Natural killer cell (primary cell): ENCODE results near the gene CDC20. TPM values are rescaled to one million over a fixed set of nuclear protein-coding genes. Genes with fewer than 3 reads are reported as not detected.

ENCODE experiments used
- ATAC-seq, 3 donors: fragments of 150-1000 bp in 2 of 3; fragments of 200-7000 bp in 1 of 3; cut with Tn5 transposase; 1 replicate in 1 of 3; 2 replicates in 2 of 3; pipeline ENCODE4 v1.10.0; 2021; ENCODE audit warnings: mild to moderate bottlenecking in 2 of 3, moderate library complexity in 2 of 3
- DNase-seq, 2 donors: peaks; one replicate each; pipeline versions ENCODE4 v3.0.0 to v3.0.0-alpha.2; 2013 to 2021; ENCODE audit warnings: mixed read lengths in 1 of 2
- H3K27ac ChIP-seq: one replicate; pipeline ENCODE4 v1.5.1; 2013; ENCODE audit warnings: mild to moderate bottlenecking, low read length
- H3K27me3 ChIP-seq: one replicate; pipeline ENCODE4 v1.6.1; 2013; ENCODE audit warnings: low read length; ENCODE audit not compliant: control insufficient read depth, insufficient read depth
- H3K36me3 ChIP-seq: one replicate; pipeline ENCODE4 v1.6.1; 2013; ENCODE audit warnings: low read length; ENCODE audit not compliant: control insufficient read depth, insufficient read depth
- H3K4me1 ChIP-seq: one replicate; pipeline ENCODE4 v1.6.1; 2013; ENCODE audit warnings: low read length; ENCODE audit not compliant: control insufficient read depth, insufficient read depth
- H3K4me3 ChIP-seq: one replicate; pipeline ENCODE4 v1.5.1; 2013; ENCODE audit warnings: low read length
- H3K9me3 ChIP-seq: one replicate; pipeline ENCODE4 v1.6.1; 2013; ENCODE audit warnings: low read length; ENCODE audit not compliant: control insufficient read depth, insufficient read depth
- H3K27ac Mint-ChIP-seq, 2 donors: one replicate each; pipeline ENCODE4 v1.8.0; 2022; ENCODE audit warnings: mild to moderate bottlenecking in 2 of 2, mixed read lengths in 2 of 2, moderate library complexity in 1 of 2
- H3K27me3 Mint-ChIP-seq, 2 donors: one replicate each; pipeline ENCODE4 v1.8.0; 2022; ENCODE audit warnings: low read depth in 2 of 2, mixed read lengths in 2 of 2
- H3K36me3 Mint-ChIP-seq: one replicate; pipeline ENCODE4 v1.8.0; 2022; ENCODE audit warnings: mixed read lengths
- H3K4me1 Mint-ChIP-seq, 2 donors: one replicate each; pipeline ENCODE4 v1.8.0; 2022; ENCODE audit warnings: mixed read lengths in 2 of 2
- H3K4me3 Mint-ChIP-seq: one replicate; pipeline ENCODE4 v1.8.0; 2022; ENCODE audit warnings: mild to moderate bottlenecking, moderate library complexity, mixed read lengths
- H3K9me3 Mint-ChIP-seq, 2 donors: one replicate each; pipeline ENCODE4 v1.8.0; 2022; ENCODE audit warnings: mixed read lengths in 2 of 2
- CTCF ChIP-seq: fragments of 200-600 bp; IDR thresholded peaks from one replicate; pipeline ENCODE4 v1.8.0; 2022; ENCODE audit warnings: antibody characterized with exemption
- WGBS: methylation state at CpG from one replicate; pipeline ENCODE4 v1.1.7; 2013; ENCODE audit warnings: missing lambda C conversion rate; ENCODE audit not compliant: insufficient coverage; 5-methylcytosine and 5-hydroxymethylcytosine counted together
- intact Hi-C: fragments of 100-400 bp; cut with micrococcal nuclease; formaldehyde crosslinking; loops from one replicate; pipeline ENCODE4 v1.14.2; 2022
- total RNA-seq, 4 donors: library from RNA; stranded (reverse); fragments of 120-200 nt in 1 of 4; gene quantifications; one replicate each; pipeline versions ENCODE4 v1.2.3 to v1.2.4, GENCODE V29; 2013 to 2022

Gene CDC20
- total RNA-seq, 3 donors from 2014 or later (not counting 1 experiment from before 2014, with no cell fraction given), result 0.50 to 2.4 (median 0.96) TPM

- no peaks in the 10 kb centered on the region for H3K27me3 ChIP-seq
- H3K4me3 Mint-ChIP-seq, result no peak overlapping the region
- peaks cover 0 to 6% of the 10 kb centered on the region in 2 donors for H3K4me1 Mint-ChIP-seq
- no peak overlapping the region for H3K27ac Mint-ChIP-seq
- no peak for TF ChIP-seq CTCF
- no peaks in the 10 kb centered on the region for H3K9me3 Mint-ChIP-seq
- H3K36me3 ChIP-seq, result peaks cover 2% of the 10 kb centered on the region
- H3K4me1 ChIP-seq, result no peaks in the 10 kb centered on the region
- no peak for ATAC-seq
- H3K27me3 Mint-ChIP-seq, result no peaks in the 10 kb centered on the region
- WGBS, result 95% methylated on average over 19 of the region's 19 CpGs
- H3K4me3 ChIP-seq, result no peak overlapping the region
- H3K27ac ChIP-seq, result no peak overlapping the region
- no peaks in the 10 kb centered on the region for H3K36me3 Mint-ChIP-seq
- intact Hi-C loops, result no loop called here
- H3K9me3 ChIP-seq, result no peaks in the 10 kb centered on the region
- no peak for DNase-seq
These were observed 46.6 kb upstream of the CDC20 start for GRCh38 chr1:43312212-43312623.

- DNase-seq, result no peak
- Mint-ChIP-seq H3K4me1 (peaks cover 0 to 6% of the 10 kb centered on the region in 2 donors), H3K27me3 (no peaks in the 10 kb centered on the region), H3K27ac (no peak overlapping the region), H3K9me3 (no peaks in the 10 kb centered on the region), H3K4me3 (no peak overlapping the region), H3K36me3 (no peaks in the 10 kb centered on the region)
- WGBS, result 92% methylated on average over 24 of the region's 24 CpGs
- H3K9me3 ChIP-seq, result no peaks in the 10 kb centered on the region
- peaks cover 2% of the 10 kb centered on the region for H3K36me3 ChIP-seq
- no peak overlapping the region for H3K4me3 ChIP-seq
- TF ChIP-seq CTCF, result no peak
- intact Hi-C loops, result no loop called here
- H3K4me1 ChIP-seq, result no peaks in the 10 kb centered on the region
- no peak overlapping the region for H3K27ac ChIP-seq
- no peaks in the 10 kb centered on the region for H3K27me3 ChIP-seq
- no peak for ATAC-seq
These were observed 45.9 kb upstream of the CDC20 start for GRCh38 chr1:43312663-43313515.

GRCh38 chr1:43313771-43314170 lies 45.0 kb upstream of the CDC20 start:
- peaks cover 0 to 6% of the 10 kb centered on the region in 2 donors for H3K4me1 Mint-ChIP-seq
- WGBS, result 95% methylated on average over 7 of the region's 10 CpGs
- H3K36me3 Mint-ChIP-seq, result no peaks in the 10 kb centered on the region

More at GRCh38 chr1:43313771-43314170, 45.0 kb upstream of the CDC20 start:
- no peaks in the 10 kb centered on the region for H3K27me3 ChIP-seq
- no peaks in the 10 kb centered on the region for H3K4me1 ChIP-seq
- no peak for DNase-seq
- no peak for TF ChIP-seq CTCF
- no peaks in the 10 kb centered on the region for H3K9me3 ChIP-seq
- no peak for ATAC-seq
- Mint-ChIP-seq H3K9me3 (no peaks in the 10 kb centered on the region), H3K27me3 (no peaks in the 10 kb centered on the region), H3K27ac (no peak overlapping the region), H3K4me3 (no peak overlapping the region)
- H3K27ac ChIP-seq, result no peak overlapping the region
- H3K36me3 ChIP-seq, result peaks cover 2% of the 10 kb centered on the region
- intact Hi-C loops, result no loop called here
- H3K4me3 ChIP-seq, result no peak overlapping the region
